Endothelial cell of hepatic sinusoid (primary cell): Measurements from ENCODE around the gene RBM17.

Experiments
- in situ Hi-C: cut with HindIII; loops from 2 replicates; pipeline ENCODE4 v1.10.0; 2017; ENCODE audit warnings: low sequenced_read_pairs

RBM17 gene, protein sequence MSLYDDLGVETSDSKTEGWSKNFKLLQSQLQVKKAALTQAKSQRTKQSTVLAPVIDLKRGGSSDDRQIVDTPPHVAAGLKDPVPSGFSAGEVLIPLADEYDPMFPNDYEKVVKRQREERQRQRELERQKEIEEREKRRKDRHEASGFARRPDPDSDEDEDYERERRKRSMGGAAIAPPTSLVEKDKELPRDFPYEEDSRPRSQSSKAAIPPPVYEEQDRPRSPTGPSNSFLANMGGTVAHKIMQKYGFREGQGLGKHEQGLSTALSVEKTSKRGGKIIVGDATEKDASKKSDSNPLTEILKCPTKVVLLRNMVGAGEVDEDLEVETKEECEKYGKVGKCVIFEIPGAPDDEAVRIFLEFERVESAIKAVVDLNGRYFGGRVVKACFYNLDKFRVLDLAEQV

GRCh38 chr10:6088721-6089333, at the start of gene RBM17:
Gene RBM17, plus strand, starts transcription at chr10:6089034. Its CDS starts 8,032 bp downstream, at chr10:6097066.
- in situ Hi-C loops = loop anchor here (5.0 to 25.0 kb wide), 2 partner anchors 103 to 298 kb away; no protein-coding TSS in a partner anchor

- in situ Hi-C loops = loop anchor here (5.0 kb wide), 4 partner anchors 42 to 98 kb away; no protein-coding TSS in a partner anchor
Observed at GRCh38 chr10:6039711-6040110, 49.1 kb upstream of the RBM17 start.

DNA sequence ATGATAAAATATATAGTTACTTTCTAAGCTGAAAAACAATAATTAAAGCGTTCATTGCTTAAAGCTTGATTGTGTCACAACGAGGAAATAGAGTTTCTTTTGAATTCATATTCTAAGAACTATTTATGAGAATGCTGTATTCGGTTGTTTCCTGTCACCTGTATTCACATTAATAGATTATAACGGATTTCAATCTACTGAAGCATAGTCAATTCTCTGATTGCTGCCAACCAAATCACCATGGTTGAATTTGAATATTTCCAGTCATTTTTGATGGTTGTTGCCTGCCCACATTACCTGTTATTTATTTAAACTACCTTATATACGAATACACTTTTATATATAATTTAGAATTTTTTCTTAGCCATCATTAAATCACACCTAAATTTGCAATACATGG, 48.6 kb upstream of the RBM17 start:
- in situ Hi-C loops = loop anchor here (5.0 kb wide), 4 partner anchors 42 to 97 kb away; no protein-coding TSS in a partner anchor

DNA sequence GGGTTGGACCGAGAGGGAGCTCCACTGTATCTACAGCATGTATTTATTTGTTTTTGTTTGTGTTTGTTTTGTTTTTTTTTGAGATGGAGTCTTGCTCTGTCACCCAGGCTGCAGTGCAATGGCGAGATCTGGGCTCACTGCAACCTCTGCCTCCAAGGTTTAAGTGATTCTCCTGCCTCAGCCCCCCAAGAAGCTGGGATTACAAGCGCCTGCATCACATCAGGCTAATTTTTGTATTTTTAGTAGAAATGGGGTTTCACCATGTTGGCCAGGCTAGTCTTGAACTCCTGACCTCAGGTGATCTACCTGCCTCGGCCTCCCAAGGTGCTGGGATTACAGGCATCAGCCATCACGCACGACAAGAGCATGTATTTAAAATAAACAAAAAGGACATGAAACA, 45.5 kb upstream of the RBM17 start:
- in situ Hi-C loops = loop anchor here (5.0 kb wide), 4 partner anchors 39 to 94 kb away; no protein-coding TSS in a partner anchor

- in situ Hi-C loops = loop anchor here (5.0 kb wide), 4 partner anchors 38 to 93 kb away; no protein-coding TSS in a partner anchor
Observed at GRCh38 chr10:6044060-6044459, 44.8 kb upstream of the RBM17 start.

DNA sequence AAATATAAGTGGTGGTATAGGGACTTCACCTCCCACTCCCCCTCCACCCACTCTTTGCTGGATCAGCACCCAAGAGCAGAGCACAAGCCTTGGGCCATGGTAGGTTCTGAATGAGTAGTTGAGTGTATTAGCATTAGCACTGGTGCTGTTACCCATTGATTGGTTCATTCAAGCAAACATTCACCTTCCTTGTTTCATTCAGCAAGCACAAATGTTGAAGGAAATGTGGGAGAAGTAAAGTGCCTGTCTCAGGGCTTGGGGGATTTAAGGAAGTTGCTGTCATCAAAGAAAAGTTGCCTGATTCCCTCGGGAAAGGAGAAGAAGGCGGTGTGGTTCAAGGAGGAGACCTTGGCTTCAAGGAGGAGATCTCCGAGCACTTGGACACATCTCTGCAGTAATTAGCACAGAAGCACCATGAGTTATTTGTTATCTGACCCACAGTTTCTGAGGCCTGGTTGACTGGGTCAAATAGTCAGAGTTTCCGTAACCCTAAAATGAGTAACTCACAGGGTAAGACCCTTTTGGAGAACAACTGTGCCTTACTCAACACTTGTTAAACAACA, 44.0 kb upstream of the RBM17 start:
- in situ Hi-C loops = loop anchor here (5.0 kb wide), 4 partner anchors 37 to 92 kb away; no protein-coding TSS in a partner anchor

DNA sequence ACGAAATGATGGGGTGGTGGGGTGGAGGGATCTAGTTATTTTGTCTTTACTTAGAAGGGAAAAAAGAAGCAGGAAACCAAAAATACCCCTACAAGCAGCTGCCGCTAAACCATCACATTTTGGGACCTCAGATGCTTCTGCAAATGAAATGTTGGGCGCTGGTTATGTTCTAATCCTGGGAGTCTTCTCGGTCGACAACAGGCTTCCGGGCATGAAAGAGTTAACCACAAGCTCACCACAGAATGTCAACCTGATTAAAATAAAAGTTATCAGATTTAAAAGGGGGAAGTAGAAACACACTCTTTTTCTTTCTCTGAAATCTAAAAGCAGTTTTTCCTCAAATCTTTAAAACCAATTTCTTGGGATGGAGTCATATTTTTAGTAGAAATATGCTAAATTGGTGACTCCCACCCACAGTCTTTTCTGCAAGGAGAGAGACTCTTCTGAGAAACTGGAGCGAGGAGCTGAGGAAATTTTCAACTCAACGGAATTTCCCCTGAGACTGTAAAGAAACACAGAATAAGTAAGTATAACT, 43.5 kb upstream of the RBM17 start:
- in situ Hi-C loops = no loop called here

GRCh38 chr10:6045878-6046772, 42.7 kb upstream of the RBM17 start:
- in situ Hi-C loops = no loop called here

GRCh38 chr10:6046773-6047611, 41.8 kb upstream of the RBM17 start:
- in situ Hi-C loops = no loop called here

- in situ Hi-C loops = no loop called here
Observed at GRCh38 chr10:6047847-6048246, 41.0 kb upstream of the RBM17 start.

GRCh38 chr10:6048281-6049030, 40.4 kb upstream of the RBM17 start:
- in situ Hi-C loops = no loop called here

DNA sequence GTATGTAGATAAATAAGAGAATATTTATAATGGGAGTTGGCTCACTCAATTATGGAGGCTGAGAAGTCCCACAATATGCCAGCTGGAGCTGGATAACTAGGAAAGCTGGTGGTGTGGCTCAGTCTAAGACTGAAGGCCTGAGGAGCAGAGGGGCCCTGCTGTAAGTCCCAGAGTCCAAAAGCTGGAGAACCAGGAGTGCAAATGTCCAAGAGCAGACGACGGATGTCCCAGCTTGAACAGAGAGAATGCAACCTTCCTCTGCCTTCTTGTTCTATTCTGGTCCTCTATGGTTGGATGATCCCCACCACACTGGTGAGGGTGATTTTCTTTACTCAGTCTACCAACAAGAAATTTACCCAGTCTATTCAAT, 39.8 kb upstream of the RBM17 start:
- in situ Hi-C loops = no loop called here

- in situ Hi-C loops = no loop called here
Observed at GRCh38 chr10:6050801-6051445, 37.9 kb upstream of the RBM17 start.

- in situ Hi-C loops = no loop called here
Observed at GRCh38 chr10:6052247-6053221, 36.3 kb upstream of the RBM17 start.

GRCh38 chr10:6053303-6053702, 35.5 kb upstream of the RBM17 start:
- in situ Hi-C loops = no loop called here

GRCh38 chr10:6053816-6054631, 34.8 kb upstream of the RBM17 start:
- in situ Hi-C loops = no loop called here
